Measurements from ENCODE around the gene ALPK1.

- TF ChIP-seq, protein P1, sequence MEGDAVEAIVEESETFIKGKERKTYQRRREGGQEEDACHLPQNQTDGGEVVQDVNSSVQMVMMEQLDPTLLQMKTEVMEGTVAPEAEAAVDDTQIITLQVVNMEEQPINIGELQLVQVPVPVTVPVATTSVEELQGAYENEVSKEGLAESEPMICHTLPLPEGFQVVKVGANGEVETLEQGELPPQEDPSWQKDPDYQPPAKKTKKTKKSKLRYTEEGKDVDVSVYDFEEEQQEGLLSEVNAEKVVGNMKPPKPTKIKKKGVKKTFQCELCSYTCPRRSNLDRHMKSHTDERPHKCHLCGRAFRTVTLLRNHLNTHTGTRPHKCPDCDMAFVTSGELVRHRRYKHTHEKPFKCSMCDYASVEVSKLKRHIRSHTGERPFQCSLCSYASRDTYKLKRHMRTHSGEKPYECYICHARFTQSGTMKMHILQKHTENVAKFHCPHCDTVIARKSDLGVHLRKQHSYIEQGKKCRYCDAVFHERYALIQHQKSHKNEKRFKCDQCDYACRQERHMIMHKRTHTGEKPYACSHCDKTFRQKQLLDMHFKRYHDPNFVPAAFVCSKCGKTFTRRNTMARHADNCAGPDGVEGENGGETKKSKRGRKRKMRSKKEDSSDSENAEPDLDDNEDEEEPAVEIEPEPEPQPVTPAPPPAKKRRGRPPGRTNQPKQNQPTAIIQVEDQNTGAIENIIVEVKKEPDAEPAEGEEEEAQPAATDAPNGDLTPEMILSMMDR (IDR thresholded peaks at IDR 0.05) = no peak
- no peak for TF ChIP-seq ZFX (IDR thresholded peaks at IDR 0.05; ENCODE audit: borderline replicate concordance)
Measured at GRCh38 chr4:112436987-112437386, 139.8 kb downstream of the ALPK1 start.
